Measurements from ENCODE around the gene NMUR2.

GRCh38 chr5:152374711-152375275 lies 30.3 kb downstream of the NMUR2 start:
- TF ChIP-seq CTCF (IDR thresholded peaks at IDR 0.05) (no peak), POLR2A (IDR thresholded peaks at IDR 0.05) (no peak), EP300 (IDR thresholded peaks at IDR 0.05) (no peak)

Data from tibial nerve (tissue), 4 donors.